Neuronal stem cell (in vitro differentiated cells): ENCODE data around the gene STIL.

Source experiments
- DNase-seq: peaks from one replicate; pipeline ENCODE4 v3.0.0-alpha.2; 2013; ENCODE audit warnings: low spot score
- H2AFZ ChIP-seq: one replicate; pipeline ENCODE4 v1.6.1; 2013; ENCODE audit warnings: mild to moderate bottlenecking, low read length, inconsistent platforms
- H2AK5ac ChIP-seq: 2 replicates; pipeline ENCODE4 v1.6.1; 2013; ENCODE audit warnings: low read depth, mild to moderate bottlenecking, inconsistent platforms, low read length, moderate library complexity, mixed read lengths
- H2BK120ac ChIP-seq: 2 replicates; pipeline ENCODE4 v1.6.1; 2013; ENCODE audit warnings: low read depth, mild to moderate bottlenecking, inconsistent platforms, low read length, moderate library complexity, mixed read lengths
- H2BK12ac ChIP-seq: one replicate; pipeline ENCODE4 v1.6.1; 2013; ENCODE audit warnings: low read length, inconsistent platforms
- H2BK15ac ChIP-seq: 2 replicates; pipeline ENCODE4 v1.6.1; 2013; ENCODE audit warnings: mild to moderate bottlenecking, low read length, inconsistent platforms, mixed read lengths
- H2BK5ac ChIP-seq: one replicate; pipeline ENCODE4 v1.6.1; 2013; ENCODE audit warnings: inconsistent platforms, mild to moderate bottlenecking, low read length, moderate library complexity
- H3K14ac ChIP-seq: one replicate; pipeline ENCODE4 v1.6.1; 2013; ENCODE audit warnings: low read length, inconsistent platforms
- H3K18ac ChIP-seq: 2 replicates; pipeline ENCODE4 v1.6.1; 2013; ENCODE audit warnings: low read length, inconsistent platforms
- H3K23ac ChIP-seq: 2 replicates; pipeline ENCODE4 v1.6.1; 2013; ENCODE audit warnings: low read depth, mild to moderate bottlenecking, mixed read lengths, low read length, inconsistent platforms; ENCODE audit not compliant: poor library complexity
- H3K27ac ChIP-seq: replicated peaks from 3 replicates; pipeline ENCODE4 v1.5.1; 2013; ENCODE audit warnings: low read length, inconsistent platforms
- H3K27me3 ChIP-seq, 3 experiments: 2 replicates each; pipeline ENCODE4 v1.6.1; 2013; ENCODE audit warnings: low read length in 3 of 3, mild to moderate bottlenecking in 2 of 3, inconsistent platforms in 1 of 3, low read depth in 1 of 3, mixed read lengths in 1 of 3, moderate library complexity in 1 of 3; ENCODE audit not compliant: control insufficient read depth in 3 of 3, insufficient read depth in 3 of 3
- H3K36me3 ChIP-seq, 2 donors: replicated peaks in 1 of 2; 2 replicates each; pipeline ENCODE4 v1.6.1; 2013; ENCODE audit warnings: low read length in 2 of 2; ENCODE audit not compliant: control insufficient read depth in 2 of 2, insufficient read depth in 2 of 2
- H3K4ac ChIP-seq: 2 replicates; pipeline ENCODE4 v1.6.1; 2013; ENCODE audit warnings: inconsistent platforms, mild to moderate bottlenecking, low read length, moderate library complexity
- H3K4me1 ChIP-seq, 2 donors: 1 replicate in 1 of 2; 2 replicates in 1 of 2; pipeline ENCODE4 v1.6.1; 2013; ENCODE audit warnings: low read length in 2 of 2, low read depth in 1 of 2; ENCODE audit not compliant: control insufficient read depth in 2 of 2, insufficient read depth in 1 of 2
- H3K4me2 ChIP-seq: one replicate; pipeline ENCODE4 v1.6.1; 2013; ENCODE audit warnings: mild to moderate bottlenecking, low read length, inconsistent platforms; ENCODE audit not compliant: insufficient read depth, poor library complexity, severe bottlenecking
- H3K4me3 ChIP-seq, 2 donors: 2 replicates each; pipeline ENCODE4 v1.5.1; 2013; ENCODE audit warnings: low read length in 2 of 2, mild to moderate bottlenecking in 2 of 2, inconsistent platforms in 1 of 2, moderate library complexity in 1 of 2
- H3K79me1 ChIP-seq: one replicate; pipeline ENCODE4 v1.6.1; 2013; ENCODE audit warnings: low read depth, mild to moderate bottlenecking, inconsistent platforms, low read length, moderate library complexity
- H3K9ac ChIP-seq: one replicate; pipeline ENCODE4 v1.6.1; 2013; ENCODE audit warnings: mild to moderate bottlenecking, low read depth, low read length, inconsistent platforms; ENCODE audit not compliant: poor library complexity
- H3K9me3 ChIP-seq, 2 donors: replicated peaks in 1 of 2; 2 replicates each; pipeline versions ENCODE3 to v1.6.1; 2013; ENCODE audit warnings: low read length in 2 of 2, mild to moderate bottlenecking in 2 of 2, inconsistent platforms in 1 of 2, low read depth in 1 of 2, mixed read lengths in 1 of 2, moderate library complexity in 1 of 2; ENCODE audit not compliant: control insufficient read depth in 2 of 2, insufficient read depth in 1 of 2
- H4K8ac ChIP-seq: one replicate; pipeline ENCODE4 v1.6.1; 2013; ENCODE audit warnings: low read depth, mild to moderate bottlenecking, inconsistent platforms, low read length, moderate library complexity
- H4K91ac ChIP-seq: one replicate; pipeline ENCODE4 v1.6.1; 2013; ENCODE audit warnings: low read length, low read depth, mild to moderate bottlenecking, inconsistent platforms; ENCODE audit not compliant: poor library complexity
- WGBS, 2 donors: extraction: QIAGEN DNeasy Blood & Tissue Kit; methylation state at CpG; one replicate each; pipeline ENCODE4 v1.1.7; 2013; ENCODE audit warnings: missing lambda C conversion rate in 2 of 2, mixed read lengths in 1 of 2; ENCODE audit not compliant: insufficient read length in 2 of 2, insufficient replicate concordance in 1 of 2; ENCODE audit errors: extremely low coverage in 2 of 2; 5-methylcytosine and 5-hydroxymethylcytosine counted together

STIL gene

DNA sequence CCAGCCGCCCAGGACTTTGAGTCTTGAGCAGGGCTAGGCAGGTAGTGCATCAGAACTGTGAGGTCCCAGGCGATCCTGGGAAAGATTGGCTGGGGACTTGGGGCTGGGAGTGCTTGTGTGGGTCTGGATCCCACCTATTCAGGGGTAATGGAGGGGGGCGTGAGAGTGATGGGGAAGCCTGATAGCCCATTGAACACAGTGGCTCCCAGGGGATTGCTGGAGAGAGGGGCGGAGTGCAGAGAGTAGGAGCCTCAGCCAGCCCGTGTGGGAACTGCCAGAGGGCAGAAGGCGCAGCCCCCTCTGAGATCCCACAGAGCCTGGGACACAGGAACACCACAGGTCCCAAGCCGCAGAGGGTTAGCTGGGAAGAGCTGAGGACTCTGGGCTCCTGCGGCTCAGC lies 104.9 kb downstream of the STIL start:
- Histone ChIP-seq H3K36me3 (no peaks in the 10 kb centered on the region), H3K18ac (peak overlapping the region; percentile 29), H2BK15ac (no peak overlapping the region), H3K27ac (no peak overlapping the region), H2AFZ (peak overlapping the region; percentile 76), H3K4me1 (peaks cover 11 to 14% of the 10 kb centered on the region in 2 donors), H3K4ac (no peak overlapping the region), H2BK120ac (no peak overlapping the region), H3K4me3 (no peak overlapping the region), H3K14ac (peak overlapping the region; percentile 27), H3K79me1 (no peaks in the 10 kb centered on the region), H4K91ac (no peak overlapping the region), H2BK5ac (no peak overlapping the region), H2AK5ac (peak overlapping the region; percentile 78), H4K8ac (no peak overlapping the region), H2BK12ac (no peak overlapping the region), H3K23ac (no peak overlapping the region), H3K27me3 (peaks cover 0 to 46% (median 22%) of the 10 kb centered on the region in 3 experiments), H3K9ac (no peak overlapping the region), H3K9me3 (no peaks in the 10 kb centered on the region), H3K4me2 (no peak overlapping the region)
- no peak for DNase-seq
- WGBS, 2 donors, result no CpG with 5 or more reads among the region's 8 CpGs

DNA sequence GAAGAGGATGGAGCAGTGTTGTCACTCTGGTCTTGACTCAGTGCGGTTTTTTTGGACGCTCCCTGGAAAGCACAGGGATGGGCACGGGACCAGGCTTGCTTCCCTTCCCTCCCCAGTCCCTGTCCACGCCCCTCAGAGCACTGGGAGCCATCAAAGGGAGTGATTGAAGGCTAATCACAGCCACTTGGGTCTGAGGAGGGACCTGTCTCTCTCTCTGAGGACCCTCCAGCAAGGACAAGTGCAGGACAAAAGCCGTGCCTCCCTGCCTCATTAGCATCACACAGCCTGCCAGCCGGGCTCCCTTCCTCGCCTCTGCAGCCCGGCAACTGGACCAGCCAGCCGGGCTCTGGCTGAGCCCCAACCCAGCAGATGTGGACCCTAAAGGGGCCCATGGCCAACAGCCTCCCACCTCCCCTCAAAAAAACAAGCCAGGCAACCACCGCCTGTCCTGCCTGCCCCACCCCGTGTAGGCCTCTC lies 105.5 kb downstream of the STIL start:
- H2AFZ ChIP-seq, result peak overlapping the region; percentile 76
- H3K36me3 ChIP-seq, result no peaks in the 10 kb centered on the region
- H2BK12ac ChIP-seq, result no peak overlapping the region
- DNase-seq, result no peak
- H3K9ac ChIP-seq, result peak overlapping the region; percentile 24
- no peak overlapping the region for H3K23ac ChIP-seq
- no peak overlapping the region for H2AK5ac ChIP-seq
- H3K4ac ChIP-seq, result no peak overlapping the region
- WGBS, 2 donors, result no CpG with 5 or more reads among the region's 11 CpGs
- peak overlapping the region; percentile 45 for H3K4me2 ChIP-seq
- H4K8ac ChIP-seq, result no peak overlapping the region
- H3K4me1 ChIP-seq, result peaks cover 11 to 14% of the 10 kb centered on the region in 2 donors
- no peak overlapping the region for H2BK15ac ChIP-seq
- peak overlapping the region; percentile 35 for H3K18ac ChIP-seq
- no peak overlapping the region for H3K4me3 ChIP-seq
- no peak overlapping the region for H3K14ac ChIP-seq
- no peak overlapping the region for H2BK120ac ChIP-seq
- H3K9me3 ChIP-seq, result no peaks in the 10 kb centered on the region
- no peak overlapping the region for H4K91ac ChIP-seq
- no peak overlapping the region for H2BK5ac ChIP-seq
- no peak overlapping the region for H3K27ac ChIP-seq
- H3K27me3 ChIP-seq, result peaks cover 0 to 43% (median 22%) of the 10 kb centered on the region in 3 experiments
- H3K79me1 ChIP-seq, result no peaks in the 10 kb centered on the region

DNA sequence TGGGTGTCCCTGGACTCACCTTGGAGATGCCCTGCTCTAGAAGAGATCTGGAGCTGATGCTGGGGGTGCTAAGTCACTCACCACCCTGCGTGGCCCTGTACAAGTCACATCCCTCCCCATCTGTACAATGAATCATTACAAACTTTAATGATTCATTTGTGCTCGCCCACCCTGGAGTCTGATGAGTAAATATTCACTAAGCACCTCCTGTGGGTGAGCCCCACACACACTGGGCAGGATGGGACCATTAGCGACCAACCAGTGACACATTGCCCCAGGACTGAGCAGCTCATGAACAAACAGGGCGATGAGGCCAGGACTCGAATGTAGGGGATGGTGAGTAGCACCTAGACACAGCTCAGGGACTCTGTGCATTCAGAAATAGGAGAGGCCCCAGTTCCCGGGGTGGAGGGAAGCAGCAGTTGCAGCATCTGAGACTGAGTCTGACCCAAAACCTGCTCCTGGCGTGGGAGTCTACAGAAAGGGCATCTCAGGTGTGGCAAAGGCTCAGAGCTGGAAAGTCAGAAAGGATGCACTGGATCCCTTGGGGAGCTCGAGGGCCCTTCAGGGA lies 106.1 kb downstream of the STIL start:
- no peak overlapping the region for H3K18ac ChIP-seq
- no peak overlapping the region for H3K4me3 ChIP-seq
- no peak overlapping the region for H2BK12ac ChIP-seq
- H3K4me1 ChIP-seq, result peaks cover 11 to 14% of the 10 kb centered on the region in 2 donors
- no peak overlapping the region for H3K4ac ChIP-seq
- H4K91ac ChIP-seq, result no peak overlapping the region
- H3K27me3 ChIP-seq, result peaks cover 0 to 38% (median 22%) of the 10 kb centered on the region in 3 experiments
- no peaks in the 10 kb centered on the region for H3K79me1 ChIP-seq
- no peak overlapping the region for H3K23ac ChIP-seq
- no CpG with 5 or more reads among the region's 8 CpGs for WGBS, 2 donors
- no peak overlapping the region for H2BK15ac ChIP-seq
- no peaks in the 10 kb centered on the region for H3K9me3 ChIP-seq
- DNase-seq, result no peak
- no peak overlapping the region for H3K27ac ChIP-seq
- no peak overlapping the region for H2BK120ac ChIP-seq
- H3K4me2 ChIP-seq, result no peak overlapping the region
- no peak overlapping the region for H2AK5ac ChIP-seq
- no peak overlapping the region for H4K8ac ChIP-seq
- peak overlapping the region; percentile 24 for H3K9ac ChIP-seq
- H2AFZ ChIP-seq, result peak overlapping the region; percentile 76
- no peak overlapping the region for H2BK5ac ChIP-seq
- H3K14ac ChIP-seq, result no peak overlapping the region
- H3K36me3 ChIP-seq, result no peaks in the 10 kb centered on the region

- Histone ChIP-seq H3K14ac (no peak overlapping the region), H3K27me3 (peaks cover 0 to 35% (median 22%) of the 10 kb centered on the region in 3 experiments), H4K8ac (no peak overlapping the region), H3K4me1 (peaks cover 9 to 11% of the 10 kb centered on the region in 2 donors), H3K9ac (no peak overlapping the region), H4K91ac (no peak overlapping the region), H2AK5ac (no peak overlapping the region), H3K79me1 (no peaks in the 10 kb centered on the region), H3K4ac (no peak overlapping the region), H2BK15ac (no peak overlapping the region), H3K9me3 (no peaks in the 10 kb centered on the region), H2BK12ac (no peak overlapping the region), H2AFZ (no peak overlapping the region), H3K27ac (no peak overlapping the region), H2BK120ac (no peak overlapping the region), H3K36me3 (no peaks in the 10 kb centered on the region), H3K4me2 (no peak overlapping the region), H2BK5ac (no peak overlapping the region), H3K18ac (no peak overlapping the region), H3K4me3 (no peak overlapping the region), H3K23ac (no peak overlapping the region)
- DNase-seq, result no peak
- no CpG with 5 or more reads among the region's 5 CpGs for WGBS, 2 donors
Observed at GRCh38 chr1:47205918-47206317, 108.0 kb downstream of the STIL start.
